ENCODE data around the gene KCNJ16. TPM values are rescaled to one million over a fixed set of nuclear protein-coding genes. Genes with fewer than 3 reads are reported as not detected.

Gene KCNJ16
- total RNA-seq, 1 donor: not detected

DNA sequence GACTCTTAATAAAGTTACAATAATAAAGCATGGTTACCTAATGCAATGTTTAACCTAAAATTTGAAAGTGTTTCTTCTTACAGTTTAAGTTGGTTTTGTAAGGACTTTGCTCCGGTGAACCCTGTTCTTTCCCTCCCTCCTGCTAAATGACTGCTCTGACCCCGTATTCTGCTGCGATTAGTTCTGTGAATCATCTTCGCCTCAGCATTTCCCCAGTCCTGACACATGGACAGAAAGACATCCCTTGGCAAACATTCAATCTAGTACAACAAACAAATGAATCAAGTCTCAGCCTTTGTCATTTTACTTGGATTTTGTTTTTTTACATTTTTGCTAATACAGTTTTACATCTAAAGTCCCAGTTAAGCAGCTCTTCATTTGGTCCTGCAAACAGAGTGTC lies 109.7 kb downstream of the KCNJ16 start:
- TF ChIP-seq, protein P1, sequence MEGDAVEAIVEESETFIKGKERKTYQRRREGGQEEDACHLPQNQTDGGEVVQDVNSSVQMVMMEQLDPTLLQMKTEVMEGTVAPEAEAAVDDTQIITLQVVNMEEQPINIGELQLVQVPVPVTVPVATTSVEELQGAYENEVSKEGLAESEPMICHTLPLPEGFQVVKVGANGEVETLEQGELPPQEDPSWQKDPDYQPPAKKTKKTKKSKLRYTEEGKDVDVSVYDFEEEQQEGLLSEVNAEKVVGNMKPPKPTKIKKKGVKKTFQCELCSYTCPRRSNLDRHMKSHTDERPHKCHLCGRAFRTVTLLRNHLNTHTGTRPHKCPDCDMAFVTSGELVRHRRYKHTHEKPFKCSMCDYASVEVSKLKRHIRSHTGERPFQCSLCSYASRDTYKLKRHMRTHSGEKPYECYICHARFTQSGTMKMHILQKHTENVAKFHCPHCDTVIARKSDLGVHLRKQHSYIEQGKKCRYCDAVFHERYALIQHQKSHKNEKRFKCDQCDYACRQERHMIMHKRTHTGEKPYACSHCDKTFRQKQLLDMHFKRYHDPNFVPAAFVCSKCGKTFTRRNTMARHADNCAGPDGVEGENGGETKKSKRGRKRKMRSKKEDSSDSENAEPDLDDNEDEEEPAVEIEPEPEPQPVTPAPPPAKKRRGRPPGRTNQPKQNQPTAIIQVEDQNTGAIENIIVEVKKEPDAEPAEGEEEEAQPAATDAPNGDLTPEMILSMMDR (IDR thresholded peaks at IDR 0.05; ENCODE audit: extremely low read depth, low read depth, low read length): no peak
- Histone ChIP-seq H3K27me3 (ENCODE audit: insufficient read depth, low read length) (no peaks in the 10 kb centered on the region), H3K27ac (ENCODE audit: low read depth, low read length) (no peak overlapping the region), H3K36me3 (ENCODE audit: insufficient read depth, low read length) (no peaks in the 10 kb centered on the region), H4K20me1 (ENCODE audit: insufficient read depth, low read length) (no peaks in the 10 kb centered on the region), H3K79me2 (ENCODE audit: insufficient read depth, low read length) (no peaks in the 10 kb centered on the region), H3K4me2 (ENCODE audit: insufficient read depth, low read length) (peak overlapping the region; percentile 24), H2AFZ (ENCODE audit: low read length) (no peak overlapping the region), H3K4me3 (ENCODE audit: insufficient read depth, low read length) (no peak overlapping the region), H3K4me1 (ENCODE audit: insufficient read depth, low read length) (no peaks in the 10 kb centered on the region), H3K9me3 (ENCODE audit: low read depth, low read length) (no peaks in the 10 kb centered on the region)
- no peak for DNase-seq (ENCODE audit: insufficient read length, low spot score, missing footprints)

Other genes with a start within 250 kb of the KCNJ16 start
- gene KCNJ2, start 94.3 kb downstream of the KCNJ16 start, total RNA-seq: 5.1 and 13.3 TPM in 2 replicates

Measured in osteoblast (primary cell).